Vagina (tissue), 2 donors: ENCODE measurements around the gene BFSP2.

Source experiments
- CTCF ChIP-seq, 3 experiments: fragments of 450-650 bp in 2 of 3; fragments of 200-600 bp in 1 of 3; sonication (generic) in 1 of 3; IDR thresholded peaks; one replicate each; pipeline ENCODE4 v1.5.1; 2017 to 2019; ENCODE audit warnings: antibody characterized with exemption in 3 of 3, mild to moderate bottlenecking in 2 of 3, moderate library complexity in 2 of 3
- POLR2A ChIP-seq, 2 donors: fragments of 450-650 bp; IDR thresholded peaks; one replicate each; pipeline ENCODE4 v1.6.1; 2017; ENCODE audit warnings: antibody characterized with exemption in 2 of 2, mild to moderate bottlenecking in 2 of 2, moderate library complexity in 2 of 2
- POLR2AphosphoS5 ChIP-seq, 2 donors: sonication (generic); formaldehyde crosslinking; IDR thresholded peaks; one replicate each; pipeline ENCODE4 v1.9.0; 2017; ENCODE audit warnings: antibody characterized with exemption in 2 of 2, mild to moderate bottlenecking in 2 of 2, low read depth in 1 of 2; ENCODE audit not compliant: insufficient read depth in 1 of 2

- TF ChIP-seq CTCF (IDR thresholded peaks at IDR 0.05) (no peak), POLR2A (IDR thresholded peaks at IDR 0.05) (no peak), POLR2AphosphoS5 (IDR thresholded peaks at IDR 0.05; ENCODE audit: insufficient read depth in 1 of 2, low read depth in 1 of 2) (no peak)
These were observed 45.1 kb upstream of the BFSP2 start for GRCh38 chr3:133354721-133355120.
